GM23338 (cell line): ENCODE results near the gene ZBTB44. TPM values are rescaled to one million over a fixed set of nuclear protein-coding genes. Genes with fewer than 3 reads are reported as not detected.

Experiments
- ATAC-seq: fragments of 200-7000 bp; cut with Tn5 transposase; 3 replicates; pipeline ENCODE4 v1.9.1; 2020
- DNase-seq: peaks from one replicate; pipeline ENCODE4 v3.0.0-alpha.2; 2015; ENCODE audit warnings: low spot score
- H2AFZ ChIP-seq: fragments of 200-600 bp; sonication (generic); 2 replicates; pipeline ENCODE4 v1.8.0; 2016; ENCODE audit warnings: antibody characterized with exemption, mild to moderate bottlenecking, moderate library complexity
- H3F3A ChIP-seq: fragments of 200-600 bp; sonication (generic); replicated peaks from 2 replicates; pipeline ENCODE4 v1.8.0; 2017; ENCODE audit warnings: antibody characterized with exemption, mixed run types, low read depth
- H3K27ac ChIP-seq: fragments of 200-600 bp; sonication (generic); 2 replicates; pipeline ENCODE4 v1.6.1; 2016; ENCODE audit warnings: low read depth
- H3K27me3 ChIP-seq: fragments of 200-600 bp; sonication (generic); 2 replicates; pipeline ENCODE4 v1.8.0; 2016; ENCODE audit warnings: mild to moderate bottlenecking, mixed run types, moderate library complexity; ENCODE audit not compliant: insufficient read depth
- H3K36me3 ChIP-seq: fragments of 200-600 bp; sonication (generic); 2 replicates; pipeline ENCODE4 v1.8.0; 2016; ENCODE audit warnings: mild to moderate bottlenecking; ENCODE audit not compliant: insufficient read depth
- H3K4me1 ChIP-seq: fragments of 200-600 bp; sonication (generic); 2 replicates; pipeline ENCODE4 v1.8.0; 2016; ENCODE audit warnings: mild to moderate bottlenecking, moderate library complexity; ENCODE audit not compliant: insufficient read depth
- H3K4me2 ChIP-seq: fragments of 200-600 bp; sonication (generic); 2 replicates; pipeline ENCODE4 v1.7.1; 2017; ENCODE audit warnings: mixed run types
- H3K4me3 ChIP-seq: fragments of 200-600 bp; sonication (generic); 2 replicates; pipeline ENCODE4 v1.6.1; 2016; ENCODE audit warnings: mixed run types
- H3K79me2 ChIP-seq: fragments of 200-600 bp; sonication (generic); replicated peaks from 2 replicates; pipeline ENCODE4 v1.8.0; 2017; ENCODE audit warnings: mild to moderate bottlenecking; ENCODE audit not compliant: insufficient read depth
- H3K9me2 ChIP-seq: fragments of 200-600 bp; sonication (generic); 2 replicates; pipeline ENCODE4 v1.8.0; 2017; ENCODE audit not compliant: insufficient read depth
- H4K20me1 ChIP-seq: fragments of 200-600 bp; sonication (generic); replicated peaks from 2 replicates; pipeline ENCODE4 v1.8.0; 2017; ENCODE audit warnings: mild to moderate bottlenecking; ENCODE audit not compliant: insufficient read depth
- H3K27ac Mint-ChIP-seq: 2 replicates; pipeline ENCODE4 v1.8.0; 2020; ENCODE audit warnings: inconsistent platforms, mild to moderate bottlenecking, moderate library complexity, mixed read lengths
- H3K27me3 Mint-ChIP-seq: 3 replicates; pipeline ENCODE4 v1.8.0; 2022; ENCODE audit warnings: low read depth, mild to moderate bottlenecking, moderate library complexity, mixed read lengths, inconsistent platforms; ENCODE audit not compliant: insufficient read depth, poor library complexity
- H3K36me3 Mint-ChIP-seq: 3 replicates; pipeline ENCODE4 v1.8.0; 2021; ENCODE audit warnings: low read depth, mild to moderate bottlenecking, inconsistent platforms, moderate library complexity, mixed read lengths
- H3K4me1 Mint-ChIP-seq: 3 replicates; pipeline ENCODE4 v1.8.0; 2020; ENCODE audit warnings: mild to moderate bottlenecking, inconsistent platforms, mixed read lengths
- H3K4me3 Mint-ChIP-seq: 3 replicates; pipeline ENCODE4 v1.8.0; 2021; ENCODE audit warnings: moderate library complexity, mild to moderate bottlenecking, inconsistent platforms, mixed read lengths
- H3K9me3 Mint-ChIP-seq: 3 replicates; pipeline ENCODE4 v1.8.0; 2020; ENCODE audit warnings: moderate library complexity, mild to moderate bottlenecking, inconsistent platforms, mixed read lengths
- EZH2phosphoT487 ChIP-seq: fragments of 200-600 bp; sonication (generic); IDR thresholded peaks from one replicate; pipeline ENCODE4 v1.8.1; 2018; ENCODE audit warnings: antibody characterized with exemption; ENCODE audit not compliant: unreplicated experiment
- NANOG ChIP-seq: IDR thresholded peaks from 2 replicates; pipeline ENCODE4 v1.6.1; 2016; ENCODE audit warnings: antibody characterized with exemption, borderline replicate concordance
- POLR2AphosphoS5 ChIP-seq: IDR thresholded peaks from 2 replicates; pipeline ENCODE4 v1.6.1; 2016; ENCODE audit warnings: antibody characterized with exemption, low read depth
- REST ChIP-seq: IDR thresholded peaks from one replicate; pipeline ENCODE4 v1.6.1; 2018; ENCODE audit warnings: antibody characterized with exemption; ENCODE audit not compliant: unreplicated experiment
- ZNF114 ChIP-seq: fragments of 250-450 bp; sonication (Bioruptor Pico); IDR thresholded peaks from 2 replicates; pipeline ENCODE4 v1.5.0; 2020; ENCODE audit warnings: mild to moderate bottlenecking, moderate library complexity
- polyA plus RNA-seq: library from polyadenylated mRNA; unstranded; fragments of >200 nt; fragmentation: Nextera tagmentation; extraction: Ambion mirVana; gene quantifications from 2 replicates; pipeline ENCODE4 v1.2.1, GENCODE V29; 2016
- total RNA-seq: library from RNA; depleted of rRNA; stranded (reverse); fragments of >200 nt; shearing (Covaris generic); gene quantifications from 2 replicates; pipeline ENCODE4 v1.2.3, GENCODE V29; 2014

ZBTB44 gene
- total and polyA plus RNA-seq, 2 experiments from 2014 or later, result 61.2 to 102 TPM

- Histone ChIP-seq H3K79me2 (no peaks in the 10 kb centered on the region), H3K4me1 (no peaks in the 10 kb centered on the region), H3K4me3 (no peak overlapping the region), H3K27me3 (no peaks in the 10 kb centered on the region), H3F3A (no peaks in the 10 kb centered on the region), H3K9me2 (no peaks in the 10 kb centered on the region), H2AFZ (no peak overlapping the region), H3K4me2 (no peak overlapping the region), H3K27ac (no peak overlapping the region), H4K20me1 (no peaks in the 10 kb centered on the region), H3K36me3 (no peaks in the 10 kb centered on the region)
- Mint-ChIP-seq H3K36me3 (no peaks in the 10 kb centered on the region; the same call in 2 of the 3 replicates), H3K27me3 (peaks cover 6% of the 10 kb centered on the region), H3K4me1 (peaks cover 5% of the 10 kb centered on the region), H3K4me3 (no peak overlapping the region), H3K9me3 (no peaks in the 10 kb centered on the region), H3K27ac (no peak overlapping the region)
- ATAC-seq (no peak), DNase-seq (no peak)
- TF ChIP-seq ZNF114 (CRISPR knock-in tag), result no peak
- TF ChIP-seq NANOG, result no peak
- TF ChIP-seq POLR2AphosphoS5, result no peak
These were observed 105.4 kb downstream of the ZBTB44 start for GRCh38 chr11:130209128-130209932.

GRCh38 chr11:130208241-130209127 is 106.2 kb downstream of the ZBTB44 start:
- no peaks in the 10 kb centered on the region for H3K79me2 ChIP-seq
- no peak overlapping the region for H3K27ac ChIP-seq
- H3K4me1 ChIP-seq, result no peaks in the 10 kb centered on the region
- no peak for ATAC-seq
- DNase-seq, result no peak
- H3K36me3 ChIP-seq, result no peaks in the 10 kb centered on the region
- H3K27me3 ChIP-seq, result no peaks in the 10 kb centered on the region
- no peaks in the 10 kb centered on the region for H4K20me1 ChIP-seq
- no peaks in the 10 kb centered on the region for H3F3A ChIP-seq
- no peak overlapping the region for H3K4me2 ChIP-seq
- no peaks in the 10 kb centered on the region for H3K9me3 Mint-ChIP-seq
- peaks cover under 1% of the 10 kb centered on the region; the same call in 2 of the 3 replicates for H3K36me3 Mint-ChIP-seq
- H3K4me3 Mint-ChIP-seq, result no peak overlapping the region
- H3K27me3 Mint-ChIP-seq, result peaks cover 6% of the 10 kb centered on the region
- no peaks in the 10 kb centered on the region for H3K9me2 ChIP-seq
- no peak overlapping the region for H2AFZ ChIP-seq
- no peak overlapping the region for H3K4me3 ChIP-seq
- no peak overlapping the region for H3K27ac Mint-ChIP-seq
- TF ChIP-seq EZH2phosphoT487 (no peak), POLR2AphosphoS5 (no peak), REST (no peak)
- peaks cover 3% of the 10 kb centered on the region for H3K4me1 Mint-ChIP-seq
